K562 (cell line): ENCODE results near the gene EVL. TPM values are rescaled to one million over a fixed set of nuclear protein-coding genes. Genes with fewer than 3 reads are reported as not detected.
A peak's percentile ranks its signal among the peaks of the same experiment; 100 is the strongest.

ENCODE experiments used
- AFF4 ChIP-seq: sonication (generic); formaldehyde crosslinking; IDR thresholded peaks from 2 replicates; pipeline ENCODE4 v1.8.0; 2023; ENCODE audit warnings: mild to moderate bottlenecking, missing genetic modification reagents
- ARHGAP35 ChIP-seq: fragments of 450-650 bp; IDR thresholded peaks from 2 replicates; pipeline ENCODE4 v1.6.1; 2018; ENCODE audit not compliant: partially characterized antibody
- BCOR ChIP-seq: fragments of 450-650 bp; IDR thresholded peaks from 2 replicates; pipeline ENCODE4 v1.6.1; 2016
- FOXK1 ChIP-seq: sonication (generic); formaldehyde crosslinking; IDR thresholded peaks from 2 replicates; pipeline ENCODE4 v1.8.0; 2022; ENCODE audit warnings: missing genetic modification reagents, mild to moderate bottlenecking, borderline replicate concordance
- HMBOX1 ChIP-seq: sonication (generic); IDR thresholded peaks from 2 replicates; pipeline ENCODE4 v1.6.1; 2016
- KAT8 ChIP-seq: fragments of 450-650 bp; IDR thresholded peaks from 2 replicates; pipeline ENCODE4 v1.6.1; 2016; ENCODE audit warnings: low read depth, mild to moderate bottlenecking
- MTA3 ChIP-seq: fragments of 450-650 bp; formaldehyde crosslinking; IDR thresholded peaks from 2 replicates; pipeline ENCODE4 v1.6.1; 2017; ENCODE audit warnings: mild to moderate bottlenecking, borderline replicate concordance
- NFRKB ChIP-seq: fragments of 450-650 bp; IDR thresholded peaks from 2 replicates; pipeline ENCODE4 v1.6.1; 2016; ENCODE audit warnings: low read depth
- NR4A1 ChIP-seq, 2 experiments: fragments of 250-450 bp in 1 of 2; fragments of 450-650 bp in 1 of 2; sonication (Bioruptor Pico) in 1 of 2; IDR thresholded peaks; 2 replicates each; pipeline versions ENCODE4 v1.4.0 to v1.6.1; 2016 to 2020; ENCODE audit warnings: mild to moderate bottlenecking in 2 of 2, missing compliant biosample characterization in 1 of 2, missing genetic modification characterization in 1 of 2, moderate library complexity in 1 of 2
- PML ChIP-seq: IDR thresholded peaks from 2 replicates; pipeline ENCODE4 v1.6.1; 2012; ENCODE audit warnings: low read length, inconsistent platforms
- PTTG1 ChIP-seq: fragments of 450-650 bp; IDR thresholded peaks from 2 replicates; pipeline ENCODE4 v1.6.1; 2016; ENCODE audit warnings: low read depth, mild to moderate bottlenecking, missing genetic modification characterization, missing compliant biosample characterization
- RNF2 ChIP-seq: sonication (generic); IDR thresholded peaks from 2 replicates; pipeline ENCODE4 v1.6.1; 2016
- TRIM28 ChIP-seq: fragments of 450-650 bp; IDR thresholded peaks from 2 replicates; pipeline ENCODE4 v1.6.1; 2017
- U2AF1 ChIP-seq: fragments of 200-400 bp; formaldehyde crosslinking; optimal IDR thresholded peaks from 2 replicates; pipeline ENCODE3; 2017; ENCODE audit warnings: mild to moderate bottlenecking, low read depth, low read length, moderate library complexity
- ZNF431 ChIP-seq: sonication (generic); formaldehyde crosslinking; IDR thresholded peaks from 2 replicates; pipeline ENCODE4 v1.8.0; 2022; ENCODE audit warnings: mild to moderate bottlenecking, missing genetic modification reagents
- ZNF518B ChIP-seq: fragments of 250-450 bp; sonication (Bioruptor Pico); IDR thresholded peaks from 2 replicates; pipeline ENCODE4 v1.5.0; 2021; ENCODE audit warnings: mild to moderate bottlenecking, moderate library complexity
- polyA plus RNA-seq, 8 experiments: library from polyadenylated mRNA; depleted of rRNA in 4 of 8; stranded (reverse) in 5 of 8; unstranded in 3 of 8; fragments of >200 nt; fragmentation: Nextera tagmentation in 2 of 8; fragmentation: Illumina TruSeq in 1 of 8; extraction: Ambion mirVana in 2 of 8; extraction: Trizol in 1 of 8; gene quantifications; 2 replicates each; pipeline versions ENCODE4 v1.2.1 to v1.2.3, GENCODE V29; 2011 to 2014; ENCODE audit warnings: inconsistent platforms in 1 of 8, missing spikeins in 1 of 8
- total RNA-seq, 7 experiments: library from RNA; depleted of rRNA in 6 of 7; stranded (reverse); fragments of >200 nt in 6 of 7; fragmentation: Illumina TruSeq in 2 of 7; extraction: Trizol in 2 of 7; gene quantifications; 2 replicates each; pipeline versions ENCODE4 v1.2.1 to v1.2.3, GENCODE V29; 2011 to 2021; ENCODE audit warnings: low replicate concordance in 1 of 7
- TF ChIP-seq, protein P1 (sequence below): fragments of 450-650 bp; IDR thresholded peaks from 2 replicates; pipeline ENCODE4 v1.6.1; 2017; ENCODE audit warnings: mild to moderate bottlenecking, moderate library complexity
- TF ChIP-seq, protein P2 (sequence below): fragments of 250-450 bp; sonication (Bioruptor Pico); IDR thresholded peaks from 2 replicates; pipeline ENCODE4 v1.8.0; 2022; ENCODE audit warnings: moderate library complexity, mild to moderate bottlenecking, inconsistent platforms

The EVL gene
- total and polyA plus RNA-seq, 9 of the 15 experiments (the other 6 are each of a cell fraction or from before 2014, with no cell fraction given) = 2.9 to 43.4 (median 23.9) TPM

DNA sequence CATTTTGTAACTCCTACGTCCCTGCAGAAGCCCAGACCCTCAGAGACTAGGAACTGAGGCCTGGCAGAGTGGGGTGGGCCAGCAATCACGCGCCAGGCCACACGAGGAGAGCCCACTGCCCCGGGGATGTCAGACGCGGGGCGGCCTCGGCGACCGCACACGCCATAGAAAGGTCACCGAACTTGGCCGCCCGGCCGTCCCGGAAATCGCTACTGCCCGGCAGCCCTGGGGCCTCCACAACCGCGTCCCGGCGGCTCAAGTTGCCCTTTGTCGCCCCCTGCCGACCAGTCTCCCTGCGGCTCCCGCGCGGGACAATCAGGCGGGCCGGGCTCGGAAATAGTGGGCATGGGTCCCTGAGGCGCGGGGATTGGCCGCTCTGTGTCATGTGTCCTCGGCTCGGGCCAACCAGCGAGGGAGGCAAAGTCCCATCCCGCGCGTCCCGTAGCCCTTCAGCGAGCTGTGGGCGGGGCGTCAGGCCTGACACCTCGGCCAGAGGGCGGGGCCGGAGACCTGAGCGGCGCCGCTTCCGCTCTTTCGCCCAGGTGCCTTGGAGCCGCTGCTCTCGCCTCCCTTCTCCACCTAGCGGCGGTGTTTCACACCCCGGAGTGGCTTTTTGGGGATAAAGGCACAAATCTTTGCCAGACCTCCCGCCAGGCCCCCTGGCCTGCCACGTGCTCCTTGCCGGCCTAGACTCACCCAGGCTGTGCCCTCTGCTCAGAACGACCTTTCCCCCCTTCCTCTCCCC, 127.6 kb downstream of the EVL start (continued):
- TF ChIP-seq, protein P1, sequence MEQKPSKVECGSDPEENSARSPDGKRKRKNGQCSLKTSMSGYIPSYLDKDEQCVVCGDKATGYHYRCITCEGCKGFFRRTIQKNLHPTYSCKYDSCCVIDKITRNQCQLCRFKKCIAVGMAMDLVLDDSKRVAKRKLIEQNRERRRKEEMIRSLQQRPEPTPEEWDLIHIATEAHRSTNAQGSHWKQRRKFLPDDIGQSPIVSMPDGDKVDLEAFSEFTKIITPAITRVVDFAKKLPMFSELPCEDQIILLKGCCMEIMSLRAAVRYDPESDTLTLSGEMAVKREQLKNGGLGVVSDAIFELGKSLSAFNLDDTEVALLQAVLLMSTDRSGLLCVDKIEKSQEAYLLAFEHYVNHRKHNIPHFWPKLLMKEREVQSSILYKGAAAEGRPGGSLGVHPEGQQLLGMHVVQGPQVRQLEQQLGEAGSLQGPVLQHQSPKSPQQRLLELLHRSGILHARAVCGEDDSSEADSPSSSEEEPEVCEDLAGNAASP = no peak
- TF ChIP-seq BCOR (no peak), FOXK1 (no peak), PTTG1 (tag) (no peak), ARHGAP35 (no peak), ZNF431 (CRISPR knock-in tag) (no peak), TRIM28 (no peak), ZNF518B (CRISPR knock-in tag) (no peak), NR4A1 (CRISPR knock-in tag; IDR thresholded peaks at IDR 0.05) (0 out of 2 replicates have a peak, but pooled peaks have one; percentile 52), NR4A1 (tag; IDR thresholded peaks at IDR 0.05) (0 out of 2 replicates have a peak, but pooled peaks have one; percentile 60), HMBOX1 (no peak), KAT8 (no peak), MTA3 (no peak), RNF2 (peak; percentile 71), AFF4 (CRISPR knock-in tag) (peak; percentile 76), NFRKB (peak; percentile 53), PML (no peak), U2AF1 (peak; percentile 43)
- TF ChIP-seq, protein P2, sequence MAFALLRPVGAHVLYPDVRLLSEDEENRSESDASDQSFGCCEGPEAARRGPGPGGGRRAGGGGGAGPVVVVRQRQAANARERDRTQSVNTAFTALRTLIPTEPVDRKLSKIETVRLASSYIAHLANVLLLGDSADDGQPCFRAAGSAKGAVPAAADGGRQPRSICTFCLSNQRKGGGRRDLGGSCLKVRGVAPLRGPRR (CRISPR knock-in tag) = no peak
